AML-193 (cell line): ENCODE measurements around the gene NDUFA13.

Source experiments
- DNase-seq, 2 experiments: peaks; one replicate each; lab custom pipeline; 2025; lab: John Stamatoyannopoulos, UW

NDUFA13 gene

GRCh38 chr19:19548915-19549759, 33.1 kb downstream of the NDUFA13 start:
- peak; percentile 44 to 55 for DNase-seq

DNA sequence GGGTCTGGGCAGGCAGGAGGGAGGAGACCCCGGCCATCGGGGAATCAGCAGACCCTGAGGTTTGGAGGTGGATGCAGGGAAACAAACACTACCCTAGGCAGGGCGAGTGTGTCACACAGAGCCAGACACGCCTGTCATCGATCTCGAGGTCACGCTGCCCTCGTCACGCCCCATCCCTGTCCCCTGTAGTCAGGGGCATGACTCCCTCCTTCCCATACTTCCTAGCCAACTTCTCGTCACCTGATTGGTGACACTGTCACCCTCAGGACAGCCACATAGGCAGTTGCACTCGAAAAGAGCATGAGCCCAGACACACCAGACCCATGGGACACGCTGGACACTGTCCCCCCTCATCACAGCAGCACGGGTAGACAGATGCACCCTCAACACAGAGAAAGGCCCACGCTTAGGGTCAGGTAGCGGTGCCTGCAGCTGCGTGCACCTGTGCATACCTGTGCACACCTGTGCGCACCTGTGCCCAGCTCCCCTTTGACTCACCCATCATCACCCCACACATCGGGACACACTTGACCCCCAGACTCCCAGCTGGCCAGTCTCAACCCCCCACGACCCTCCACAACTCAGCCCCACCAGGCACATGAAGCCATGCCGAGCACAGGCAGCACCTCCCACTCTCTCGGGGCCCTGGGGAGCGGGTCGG, 33.9 kb downstream of the NDUFA13 start:
- no peak for DNase-seq

GRCh38 chr19:19550485-19550929, 34.5 kb downstream of the NDUFA13 start:
- no peak for DNase-seq

GRCh38 chr19:19550972-19551852, 35.2 kb downstream of the NDUFA13 start:
- DNase-seq, result no peak

DNA sequence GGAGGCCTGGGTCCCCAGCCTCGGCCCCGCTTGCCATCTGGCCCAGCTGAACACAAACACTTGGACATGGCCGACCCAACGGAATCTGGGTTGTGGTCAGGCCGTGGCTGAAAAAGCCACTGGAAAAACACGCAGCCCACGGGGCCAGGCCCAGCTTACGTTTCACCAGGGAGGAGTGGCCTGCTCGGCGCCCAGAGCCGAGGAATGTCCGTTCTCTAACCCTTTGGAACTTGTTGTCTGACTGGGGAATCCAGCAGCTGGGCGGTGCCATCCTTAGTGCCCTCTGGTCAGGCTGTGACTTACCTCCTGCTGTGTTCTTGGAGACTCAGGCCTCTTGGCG, 35.8 kb downstream of the NDUFA13 start:
- DNase-seq, result no peak

DNA sequence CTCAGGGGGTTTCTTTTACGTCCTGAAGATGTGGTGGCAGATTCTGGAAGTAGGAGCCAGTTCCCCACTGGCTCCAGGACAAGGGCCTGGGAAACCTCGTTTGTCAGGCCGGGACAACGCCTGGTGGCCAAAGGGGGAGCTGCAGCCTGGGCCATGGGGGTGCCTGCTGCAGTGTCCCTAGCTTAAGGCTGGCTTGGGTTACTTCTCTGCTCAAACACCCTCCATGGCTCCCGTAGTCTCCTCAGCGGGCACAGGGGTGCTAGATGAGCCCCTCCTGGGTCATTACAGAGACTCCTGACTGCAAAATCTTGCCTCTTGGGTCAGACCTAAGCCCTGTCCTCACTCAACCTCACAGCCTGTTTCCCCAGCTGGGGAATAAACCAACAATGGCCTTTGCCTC, 36.8 kb downstream of the NDUFA13 start:
- peak in 1 of 2 experiments; percentile 8 for DNase-seq

DNA sequence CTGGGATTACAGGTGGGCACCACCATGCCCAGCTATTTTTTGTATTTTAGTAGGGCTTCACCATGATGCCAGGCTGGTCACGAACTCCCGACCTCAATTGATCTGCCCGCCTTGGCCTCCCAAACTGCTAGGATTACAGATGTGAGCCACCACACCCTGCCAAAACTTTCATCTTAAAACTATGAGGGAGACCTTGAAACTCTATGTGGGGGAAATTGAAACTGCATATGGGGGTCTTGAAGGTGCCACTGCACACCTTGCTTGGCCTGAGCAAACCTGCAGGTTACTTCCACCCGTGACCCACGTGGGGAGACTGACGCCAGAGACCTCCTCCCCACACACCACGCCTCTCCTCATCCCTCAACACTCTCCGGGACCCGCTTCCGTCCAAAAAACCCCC, 37.6 kb downstream of the NDUFA13 start:
- no peak for DNase-seq

DNA sequence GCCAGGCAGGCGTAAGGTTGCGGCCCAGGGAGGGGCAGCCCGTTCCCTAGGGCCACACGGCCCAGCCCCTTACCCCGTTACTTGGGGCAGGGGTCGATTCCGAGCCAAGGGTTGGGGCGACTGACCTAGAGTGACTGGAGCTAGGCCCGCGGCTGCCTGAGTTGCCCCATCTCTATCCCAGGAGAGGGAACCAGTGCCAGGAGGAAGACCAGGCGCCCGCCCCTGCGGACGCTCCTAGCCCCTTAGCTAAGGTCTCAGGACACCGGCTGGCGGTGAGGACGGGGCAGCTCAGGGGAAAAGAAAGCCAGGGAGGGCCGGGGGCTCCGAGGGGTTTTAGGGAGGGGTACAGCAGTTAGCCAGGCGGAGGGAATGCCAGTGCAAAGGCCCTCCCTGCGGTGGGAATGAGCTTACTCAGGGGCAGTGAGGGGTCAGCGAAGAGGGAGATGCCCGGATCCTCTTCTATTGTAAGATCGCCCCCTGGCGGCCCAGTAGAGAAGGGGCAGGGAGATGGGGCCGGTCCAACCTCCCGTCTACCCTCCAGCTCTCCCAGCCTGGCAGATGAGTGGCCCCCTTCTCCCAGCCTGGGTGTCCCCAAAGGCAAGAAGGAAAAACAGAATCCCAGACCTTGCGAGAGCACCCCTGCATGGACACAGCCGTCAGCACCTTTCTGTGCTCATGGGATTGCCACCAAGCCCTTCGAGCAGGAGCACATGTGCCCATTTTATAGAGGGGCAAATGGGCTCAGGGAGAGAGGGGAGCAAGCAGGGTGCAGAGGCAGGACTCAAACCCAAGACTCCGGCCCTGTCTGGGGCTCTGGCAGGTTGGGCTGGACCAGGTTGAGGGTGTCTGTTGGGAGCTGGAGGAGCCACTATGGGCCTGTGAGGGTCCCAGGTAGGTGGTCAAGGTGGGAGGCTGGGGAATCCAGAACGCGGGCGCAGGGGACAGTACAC, 38.3 kb downstream of the NDUFA13 start:
- peak; percentile 31 to 35 for DNase-seq

- DNase-seq, result no peak
Observed at GRCh38 chr19:19558055-19558454, 42.0 kb downstream of the NDUFA13 start.

DNA sequence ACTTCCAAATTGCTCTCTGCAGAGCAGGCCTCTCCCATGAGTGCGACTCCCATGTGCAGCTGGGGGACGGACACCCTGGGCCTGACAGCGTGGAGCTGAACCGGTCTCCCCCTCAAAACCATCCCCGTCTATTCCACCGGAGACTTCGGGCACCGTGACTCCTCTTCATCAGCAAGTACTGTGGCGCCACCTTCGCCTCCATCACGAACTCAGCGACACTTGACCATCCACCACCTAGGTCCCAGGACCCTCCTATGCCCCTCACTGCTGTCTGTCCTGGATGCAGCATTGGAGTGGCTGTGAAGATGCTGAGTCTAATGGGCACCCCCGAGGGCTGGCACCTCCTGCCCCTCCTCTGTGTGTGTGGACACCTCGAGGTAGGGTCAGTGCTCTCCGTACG, 42.6 kb downstream of the NDUFA13 start:
- no peak for DNase-seq

GRCh38 chr19:19559931-19560330, 43.9 kb downstream of the NDUFA13 start:
- DNase-seq, result no peak

DNA sequence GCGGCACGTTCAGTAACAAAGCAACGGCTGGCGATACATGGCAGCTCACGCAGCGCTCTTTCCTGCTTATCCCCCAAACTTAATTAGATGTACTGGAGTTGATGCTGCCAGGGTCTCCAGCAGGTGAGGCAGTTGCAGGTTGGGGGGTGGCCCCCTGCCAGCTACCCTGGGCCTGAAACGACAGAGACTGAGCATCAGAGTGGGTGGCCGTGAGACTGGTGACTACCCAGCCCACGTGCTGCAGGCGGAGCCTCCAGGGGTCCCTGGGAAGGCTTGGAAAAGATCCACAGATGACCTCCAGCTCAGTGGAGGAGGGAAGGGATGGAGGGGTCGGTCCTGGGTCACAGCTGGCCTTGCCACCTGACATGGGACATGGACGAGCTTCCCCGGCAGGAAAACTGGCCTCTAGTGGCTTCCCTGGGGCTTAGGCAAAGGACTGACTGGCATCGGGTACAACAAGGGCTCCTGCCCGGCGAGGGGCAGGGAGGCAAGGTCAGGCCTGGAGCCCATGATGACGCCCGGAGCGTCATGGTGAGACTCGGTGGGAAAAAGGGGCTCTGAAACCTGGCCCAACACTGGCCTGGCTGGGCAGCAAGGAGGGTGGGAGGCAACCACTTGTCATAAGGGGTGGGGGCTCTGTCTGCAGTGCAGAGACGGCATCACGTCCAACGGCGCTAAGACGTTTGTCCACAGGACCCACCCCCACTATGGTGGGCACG, 46.1 kb downstream of the NDUFA13 start:
- no peak for DNase-seq

DNA sequence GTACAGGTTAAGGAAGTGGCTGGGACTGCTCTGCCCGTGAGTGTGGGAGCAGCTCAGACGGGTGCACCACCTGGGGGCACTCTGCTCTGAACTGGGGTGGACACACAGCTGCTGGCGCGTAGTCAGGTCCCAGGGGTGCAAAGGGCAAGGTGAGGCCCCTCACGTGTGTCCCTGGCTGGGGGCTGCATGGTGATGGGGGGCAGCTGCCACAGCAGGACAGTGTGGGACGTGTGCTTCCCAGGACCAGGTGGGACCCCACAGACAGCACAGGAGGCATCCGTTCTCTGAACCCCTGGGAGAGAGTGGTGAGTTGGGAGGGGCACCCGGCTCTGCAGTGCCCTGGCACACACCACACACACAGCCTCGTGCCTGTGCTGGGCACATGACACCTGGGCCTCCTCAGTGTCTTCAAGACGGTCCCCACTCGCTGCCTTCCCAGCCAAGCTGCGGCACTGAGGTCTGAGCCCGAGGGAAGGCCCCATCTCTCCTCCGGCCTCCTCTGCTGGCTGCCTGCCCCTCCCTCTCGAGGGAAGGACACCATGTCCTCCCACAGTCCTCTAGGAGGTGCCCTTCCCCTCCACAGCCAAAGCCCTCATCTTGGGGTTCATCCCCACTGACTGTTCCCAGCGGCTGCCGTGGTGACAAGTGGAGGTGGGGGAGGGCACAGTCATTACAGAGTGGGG, 46.8 kb downstream of the NDUFA13 start:
- DNase-seq, result peak in 1 of 2 experiments; percentile 3

GRCh38 chr19:19563348-19563848, 47.4 kb downstream of the NDUFA13 start:
- no peak for DNase-seq

GRCh38 chr19:19566306-19566705, 50.3 kb downstream of the NDUFA13 start:
- no peak for DNase-seq

DNA sequence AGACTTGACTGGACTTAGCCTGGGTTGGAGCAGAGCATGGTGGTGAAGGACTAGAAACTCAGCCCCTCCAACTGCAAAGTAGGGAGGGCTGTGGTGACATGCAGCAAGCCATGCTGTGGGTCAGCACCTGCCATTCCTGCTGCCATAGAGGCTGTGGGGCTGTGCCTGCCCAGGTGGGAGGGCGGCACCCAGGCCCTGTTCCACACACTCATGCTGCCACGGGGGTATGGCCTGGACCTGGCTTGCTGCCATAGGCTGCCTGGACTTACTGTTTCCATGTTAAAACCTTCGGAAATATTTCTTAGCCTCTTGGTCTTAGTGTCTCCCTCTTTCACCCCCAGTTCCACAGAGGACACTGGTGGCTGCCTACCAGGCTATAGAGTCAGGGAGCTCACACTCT, 51.4 kb downstream of the NDUFA13 start:
- no peak for DNase-seq

DNA sequence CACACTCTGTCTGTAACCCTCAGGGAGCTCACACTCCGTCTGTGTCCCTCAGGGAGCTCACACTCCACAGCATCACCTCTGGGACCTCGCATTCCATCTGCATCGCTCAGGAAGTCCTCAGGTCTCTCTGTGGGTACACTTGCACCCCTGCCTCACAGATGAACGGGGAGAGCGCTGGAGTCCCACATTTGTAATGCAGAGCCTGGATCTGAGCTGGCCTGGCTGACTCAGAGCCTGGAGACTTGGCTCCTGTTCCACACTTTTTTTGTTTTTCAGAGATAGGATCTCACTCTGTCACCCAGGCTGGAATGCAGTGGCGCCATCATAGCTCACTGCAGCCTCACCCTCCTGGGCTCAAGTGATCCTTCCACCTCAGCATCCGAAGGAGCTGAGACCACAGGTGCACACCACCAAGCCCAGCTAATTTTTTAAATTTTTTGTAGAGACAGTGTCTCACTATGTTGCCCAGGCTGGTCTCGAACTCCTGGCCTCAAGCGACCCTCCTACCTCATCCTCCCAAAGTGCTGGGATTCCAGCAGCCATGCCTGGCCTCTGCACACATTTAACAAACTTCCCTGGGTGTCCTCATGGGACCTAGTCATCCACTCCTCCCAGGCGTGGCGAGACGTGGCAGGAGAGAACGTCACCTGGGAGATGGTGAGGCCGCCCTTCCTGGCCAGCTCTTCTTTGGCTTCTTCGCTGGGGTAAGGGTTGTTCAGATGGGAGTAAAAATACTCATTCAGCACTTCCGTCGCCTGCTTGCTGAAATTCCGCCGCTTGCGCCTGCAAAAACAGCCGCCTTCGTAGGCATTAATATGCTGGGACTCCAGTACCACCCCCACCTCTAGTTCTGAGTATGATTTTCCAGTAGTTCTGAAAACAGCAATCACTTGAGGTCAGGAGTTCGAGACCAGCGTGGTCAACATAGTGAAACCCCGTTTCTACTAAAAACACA, 53.1 kb downstream of the NDUFA13 start:
- no peak for DNase-seq

DNA sequence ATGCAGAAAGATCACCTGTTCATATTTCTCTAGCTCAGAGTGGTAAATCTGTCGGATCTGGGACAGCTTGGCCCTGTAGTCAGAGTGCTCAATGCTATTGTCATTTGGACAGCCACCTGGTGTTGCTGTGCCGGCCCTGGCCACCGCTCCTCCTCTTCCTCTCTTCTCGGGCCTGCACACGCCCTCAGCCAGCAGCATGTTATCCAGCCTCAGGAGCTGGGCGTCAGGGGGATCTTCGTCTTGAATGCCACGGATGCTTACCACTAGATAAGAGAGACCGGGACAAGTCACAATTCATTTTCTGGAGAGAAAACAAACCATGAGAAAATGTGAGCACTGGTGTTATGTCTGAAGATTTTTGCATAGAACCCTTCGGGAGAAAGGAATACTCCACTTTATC, 54.5 kb downstream of the NDUFA13 start:
- no peak for DNase-seq
